ENCODE data around the gene FLAD1. TPM values are rescaled to one million over a fixed set of nuclear protein-coding genes. Genes with fewer than 3 reads are reported as not detected.
"Not testable (repeated sequence)": the region's sequence is repeated elsewhere in the genome, so short reads cannot be mapped to it uniquely, and the experiment has no call there.

The FLAD1 gene
- total and polyA plus RNA-seq, 4 donors = 10.9 to 37.0 (median 30.6) TPM

DNA sequence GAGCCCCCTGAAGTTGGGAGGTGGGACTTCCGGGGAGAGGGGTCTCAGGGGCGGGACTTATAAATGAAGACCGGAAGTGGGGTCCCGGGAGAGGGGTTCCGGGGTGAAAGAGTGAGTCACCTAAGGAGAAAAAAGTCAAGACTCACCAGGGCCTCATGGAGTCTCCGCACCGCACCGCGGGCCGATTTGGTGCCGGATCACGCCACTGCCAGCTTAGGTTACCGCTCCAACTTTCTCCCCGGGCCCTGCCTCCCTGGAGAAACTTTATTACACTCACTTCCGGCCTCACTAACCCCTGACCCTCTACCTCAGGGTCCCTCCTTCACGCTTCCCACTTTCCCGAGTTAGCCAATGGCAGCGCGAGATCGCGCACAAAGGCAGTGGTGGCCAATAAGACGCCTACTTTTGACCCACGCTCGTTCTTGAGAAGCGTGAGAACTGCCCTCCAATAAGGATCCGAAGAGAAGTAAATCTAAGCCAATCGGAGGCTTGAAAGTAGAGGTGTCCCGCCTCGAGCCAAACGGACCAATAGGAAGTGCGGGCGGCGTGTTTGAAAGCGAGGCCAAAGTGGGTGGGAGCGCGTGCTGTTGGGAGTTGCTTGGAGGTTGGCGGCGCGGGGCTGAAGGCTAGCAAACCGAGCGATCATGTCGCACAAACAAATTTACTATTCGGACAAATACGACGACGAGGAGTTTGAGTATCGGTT, 8.9 kb upstream of the FLAD1 start, which contains the start of gene CKS1B:
Gene CKS1B, plus strand, starts transcription at position 580 of the 706 bp plus-strand sequence. Its CDS starts 65 bp downstream, at position 645.
- peak within 1 kb of the TSS; percentile 96 for H3K27ac ChIP-seq (ENCODE audit: low read depth in 1 of 2, low read length in 1 of 2)
- peak within 1 kb of the TSS; percentile 54 for H3K4me3 ChIP-seq
- H3K9ac ChIP-seq (ENCODE audit: insufficient read depth in 1 of 2, low read length in 2 of 2) = peak within 1 kb of the TSS; percentile 68 to 99
- peak; percentile 99 to 100 (median 100) for DNase-seq
- H3K4me1 ChIP-seq (ENCODE audit: control insufficient read depth in 5 of 5, insufficient read depth in 5 of 5, low read length in 5 of 5) = peaks cover 6 to 55% (median 25%) of the 10 kb centered on the region in 5 donors
- TF ChIP-seq, protein P1, sequence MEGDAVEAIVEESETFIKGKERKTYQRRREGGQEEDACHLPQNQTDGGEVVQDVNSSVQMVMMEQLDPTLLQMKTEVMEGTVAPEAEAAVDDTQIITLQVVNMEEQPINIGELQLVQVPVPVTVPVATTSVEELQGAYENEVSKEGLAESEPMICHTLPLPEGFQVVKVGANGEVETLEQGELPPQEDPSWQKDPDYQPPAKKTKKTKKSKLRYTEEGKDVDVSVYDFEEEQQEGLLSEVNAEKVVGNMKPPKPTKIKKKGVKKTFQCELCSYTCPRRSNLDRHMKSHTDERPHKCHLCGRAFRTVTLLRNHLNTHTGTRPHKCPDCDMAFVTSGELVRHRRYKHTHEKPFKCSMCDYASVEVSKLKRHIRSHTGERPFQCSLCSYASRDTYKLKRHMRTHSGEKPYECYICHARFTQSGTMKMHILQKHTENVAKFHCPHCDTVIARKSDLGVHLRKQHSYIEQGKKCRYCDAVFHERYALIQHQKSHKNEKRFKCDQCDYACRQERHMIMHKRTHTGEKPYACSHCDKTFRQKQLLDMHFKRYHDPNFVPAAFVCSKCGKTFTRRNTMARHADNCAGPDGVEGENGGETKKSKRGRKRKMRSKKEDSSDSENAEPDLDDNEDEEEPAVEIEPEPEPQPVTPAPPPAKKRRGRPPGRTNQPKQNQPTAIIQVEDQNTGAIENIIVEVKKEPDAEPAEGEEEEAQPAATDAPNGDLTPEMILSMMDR (IDR thresholded peaks at IDR 0.05; ENCODE audit: control extremely low read depth, extremely low read depth) = no peak
- H3K36me3 ChIP-seq (ENCODE audit: control insufficient read depth in 4 of 4, insufficient read depth in 4 of 4, low read length in 4 of 4) = peaks cover 0 to 2% (median 1%) of the 10 kb centered on the region in 4 donors
- WGBS, 2 donors = 0% methylated on average over 47 of the region's 47 CpGs
- H3K9me3 ChIP-seq (ENCODE audit: control insufficient read depth in 4 of 4, insufficient read depth in 3 of 4, low read length in 3 of 4) = no peaks in the 10 kb centered on the region
- peak; percentile 80 for ATAC-seq (ENCODE audit: insufficient read depth, low FRiP score)
- no peaks in the 10 kb centered on the region for H3K27me3 ChIP-seq (ENCODE audit: control insufficient read depth in 3 of 3, insufficient read depth in 3 of 3, low read length in 2 of 3)

GRCh38 chr1:154974808-154975408, 8.2 kb upstream of the FLAD1 start:
- peaks cover 0 to 5% (median 2%) of the 10 kb centered on the region in 4 donors for H3K36me3 ChIP-seq (ENCODE audit: control insufficient read depth in 4 of 4, insufficient read depth in 4 of 4, low read length in 4 of 4)
- peak overlapping the region; percentile 37 for H3K4me3 ChIP-seq
- WGBS, 2 donors = 0% methylated on average over 30 of the region's 30 CpGs
- H3K9me3 ChIP-seq (ENCODE audit: control insufficient read depth in 4 of 4, insufficient read depth in 3 of 4, low read length in 3 of 4) = no peaks in the 10 kb centered on the region
- peak overlapping the region; percentile 90 to 92 for H3K27ac ChIP-seq (ENCODE audit: low read depth in 1 of 2, low read length in 1 of 2)
- H3K27me3 ChIP-seq (ENCODE audit: control insufficient read depth in 3 of 3, insufficient read depth in 3 of 3, low read length in 2 of 3) = no peaks in the 10 kb centered on the region
- TF ChIP-seq, protein P1 (IDR thresholded peaks at IDR 0.05; ENCODE audit: control extremely low read depth, extremely low read depth) = no peak
- H3K4me1 ChIP-seq (ENCODE audit: control insufficient read depth in 5 of 5, insufficient read depth in 5 of 5, low read length in 5 of 5) = peaks cover 6 to 48% (median 21%) of the 10 kb centered on the region in 5 donors
- DNase-seq (peak; percentile 97 to 99 (median 99)), ATAC-seq (ENCODE audit: insufficient read depth, low FRiP score) (peak; percentile 30)
- peak overlapping the region; percentile 68 to 99 for H3K9ac ChIP-seq (ENCODE audit: insufficient read depth in 1 of 2, low read length in 2 of 2)

DNA sequence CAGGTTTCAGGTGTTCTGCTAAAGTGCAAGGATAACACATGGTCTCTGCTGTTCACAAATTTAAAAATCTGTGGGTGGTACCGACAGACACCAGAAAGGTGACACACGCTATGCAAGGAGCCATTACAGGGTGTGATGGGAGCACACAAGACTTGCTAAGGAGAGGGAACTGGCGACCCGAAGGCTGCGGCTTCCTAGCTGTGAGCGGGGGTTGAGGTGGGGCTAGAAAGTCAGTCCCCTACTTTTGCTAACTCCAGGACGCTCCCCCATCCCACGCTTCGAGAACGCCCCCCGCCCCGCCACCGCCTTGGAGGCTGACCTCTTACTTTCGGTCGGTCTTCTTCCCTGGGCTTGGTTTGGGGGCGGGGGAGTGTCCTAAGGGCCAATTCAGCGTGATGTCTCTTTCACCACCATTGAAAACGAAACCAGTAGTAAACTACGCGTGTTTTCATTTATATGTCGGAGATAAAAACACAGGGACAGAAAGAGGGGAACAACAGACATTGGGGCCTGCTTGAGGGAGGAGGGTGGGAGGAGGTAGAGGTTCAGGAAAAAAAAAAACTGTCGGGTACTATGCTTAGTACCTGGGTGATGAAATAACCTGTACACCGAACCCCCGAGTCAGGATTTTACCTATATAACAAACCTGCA, 7.6 kb upstream of the FLAD1 start:
- Histone ChIP-seq H3K9me3 (ENCODE audit: control insufficient read depth in 4 of 4, insufficient read depth in 3 of 4, low read length in 3 of 4) (no peaks in the 10 kb centered on the region), H3K27me3 (ENCODE audit: control insufficient read depth in 3 of 3, insufficient read depth in 3 of 3, low read length in 2 of 3) (no peaks in the 10 kb centered on the region), H3K9ac (ENCODE audit: insufficient read depth in 1 of 2, low read length in 2 of 2) (peak overlapping the region; percentile 68 to 99), H3K4me1 (ENCODE audit: control insufficient read depth in 5 of 5, insufficient read depth in 5 of 5, low read length in 5 of 5) (peaks cover 6 to 42% (median 18%) of the 10 kb centered on the region in 5 donors), H3K4me3 (peak overlapping the region; percentile 54), H3K27ac (ENCODE audit: low read depth in 1 of 2, low read length in 1 of 2) (peak overlapping the region; percentile 90 to 92), H3K36me3 (ENCODE audit: control insufficient read depth in 4 of 4, insufficient read depth in 4 of 4, low read length in 4 of 4) (peaks cover 0 to 5% (median 2%) of the 10 kb centered on the region in 4 donors)
- ATAC-seq (ENCODE audit: insufficient read depth, low FRiP score) (no peak), DNase-seq (peak; percentile 68 to 81 (median 80))
- 0% methylated on average over 24 of the region's 24 CpGs for WGBS, 2 donors
- TF ChIP-seq, protein P1 (IDR thresholded peaks at IDR 0.05; ENCODE audit: control extremely low read depth, extremely low read depth) = no peak

- DNase-seq; H3K36me3 ChIP-seq (ENCODE audit: control insufficient read depth in 4 of 4, insufficient read depth in 4 of 4, low read length in 4 of 4); H3K9ac ChIP-seq (ENCODE audit: insufficient read depth in 1 of 2, low read length in 2 of 2); ATAC-seq (ENCODE audit: insufficient read depth, low FRiP score); H3K27me3 ChIP-seq (ENCODE audit: control insufficient read depth in 3 of 3, insufficient read depth in 3 of 3, low read length in 2 of 3); H3K9me3 ChIP-seq (ENCODE audit: control insufficient read depth in 4 of 4, insufficient read depth in 3 of 4, low read length in 3 of 4); H3K27ac ChIP-seq (ENCODE audit: low read depth in 1 of 2, low read length in 1 of 2); H3K4me3 ChIP-seq: not testable (repeated sequence)
- 50 to 65% methylated on average over 3 of the region's 3 CpGs for WGBS, 2 donors
- H3K4me1 ChIP-seq (ENCODE audit: control insufficient read depth in 5 of 5, insufficient read depth in 5 of 5, low read length in 5 of 5) = peaks cover 0 to 26% (median 8%) of the 10 kb centered on the region in 5 donors
Measured at GRCh38 chr1:154977762-154978161, 5.4 kb upstream of the FLAD1 start.
